Measurements from ENCODE around the gene SLC5A6.

GRCh38 chr2:27245116-27245515 lies 33.0 kb upstream of the SLC5A6 start:
- TF ChIP-seq CTCF (IDR thresholded peaks at IDR 0.05), result no peak
- no peak for TF ChIP-seq EZH2 (IDR thresholded peaks at IDR 0.05; ENCODE audit: borderline replicate concordance, insufficient read depth, low read depth, low read length, poor library complexity, severe bottlenecking)

Measured in B cell (primary cell).